ENCODE measurements around the gene SAMD9L. TPM values are rescaled to one million over a fixed set of nuclear protein-coding genes. Genes with fewer than 3 reads are reported as not detected.

SAMD9L gene
- total and polyA plus RNA-seq, 2 donors (not counting 1 experiment from before 2014, with no cell fraction given): 20.2 to 45.8 TPM

- Histone ChIP-seq H3K4me2 (replicated peaks; ENCODE audit: low read depth, low read length, poor library complexity, severe bottlenecking) (peak overlapping the region; percentile 75), H3K79me2 (ENCODE audit: control insufficient read depth, insufficient read depth, low read length) (peaks cover 37% of the 10 kb centered on the region), H3K9me3 (ENCODE audit: control extremely low read depth in 1 of 3, control insufficient read depth in 2 of 3, insufficient read depth in 1 of 3, low read length in 2 of 3) (no peaks in the 10 kb centered on the region), H3K27ac (ENCODE audit: low read length in 2 of 2) (peak overlapping the region; percentile 31 to 85), H3K36me3 (replicated peaks in 1 of 2; ENCODE audit: control extremely low read depth in 1 of 2, control insufficient read depth in 1 of 2, extremely low read depth in 1 of 2, insufficient read depth in 2 of 2, low read length in 1 of 2) (peaks cover 17 to 45% of the 10 kb centered on the region in 2 experiments), H3K4me1 (ENCODE audit: control insufficient read depth in 2 of 2, insufficient read depth in 2 of 2, low read length in 2 of 2) (peaks cover 32 to 39% of the 10 kb centered on the region in 2 donors), H3K27me3 (replicated peaks in 1 of 4; ENCODE audit: control extremely low read depth in 1 of 4, control insufficient read depth in 3 of 4, insufficient read depth in 4 of 4, low read length in 3 of 4) (no peaks in the 10 kb centered on the region), H3K9ac (ENCODE audit: low read length) (peak overlapping the region; percentile 75), H3K4me3 (ENCODE audit: control extremely low read depth in 1 of 5, extremely low read depth in 1 of 5, insufficient read depth in 1 of 5, low read depth in 2 of 5, low read length in 4 of 5) (peak overlapping the region in 4 of 5 experiments; percentile 18 to 93 (median 30)), H2AFZ (ENCODE audit: insufficient read depth, low read depth, low read length, poor library complexity, severe bottlenecking) (peak overlapping the region; percentile 24), H4K20me1 (ENCODE audit: control insufficient read depth, insufficient read depth, low read length, poor library complexity, severe bottlenecking) (peaks cover 3% of the 10 kb centered on the region)
- no peak for TF ChIP-seq CTCF (IDR thresholded peaks at IDR 0.05)
- no peak for TF ChIP-seq EZH2 (IDR thresholded peaks at IDR 0.05; ENCODE audit: borderline replicate concordance, insufficient read depth, low read depth, low read length, poor library complexity, severe bottlenecking)
- H3K4me3 Mint-ChIP-seq: peak overlapping the region; percentile 90
- no peaks in the 10 kb centered on the region for H3K9me3 Mint-ChIP-seq (ENCODE audit: insufficient read depth)
- DNase-seq: peak; percentile 51
- CTCF ChIA-PET: interaction anchor here (1.5 to 2.4 kb wide), 3 partner anchors 9 to 83 kb away, joined by 3 to 6 read pairs (median 5); partner anchors contain the start of gene SAMD9
- intact Hi-C loops (cut with micrococcal nuclease): loop anchor here (5.0 kb wide), 1 partner anchor 48 kb away; no protein-coding TSS in a partner anchor
- H3K27ac Mint-ChIP-seq: peak overlapping the region; percentile 59
- WGBS (ENCODE audit: insufficient coverage): no CpG with 5 or more reads among the region's 3 CpGs
- H3K27me3 Mint-ChIP-seq: no peaks in the 10 kb centered on the region
- ATAC-seq (ENCODE audit: low read depth): peak; percentile 48
- peaks cover 42% of the 10 kb centered on the region for H3K4me1 Mint-ChIP-seq
- POLR2A ChIA-PET: no interaction called here
These were observed 2.8 kb downstream of the SAMD9L start for GRCh38 chr7:93145354-93145753.

GRCh38 chr7:93142127-93142526 is 6.1 kb downstream of the SAMD9L start:
- Mint-ChIP-seq H3K27me3 (no peaks in the 10 kb centered on the region), H3K9me3 (ENCODE audit: insufficient read depth) (peaks cover 4% of the 10 kb centered on the region), H3K27ac (no peak overlapping the region), H3K4me3 (no peak overlapping the region), H3K4me1 (peaks cover 19% of the 10 kb centered on the region)
- Histone ChIP-seq H2AFZ (ENCODE audit: insufficient read depth, low read depth, low read length, poor library complexity, severe bottlenecking) (no peak overlapping the region), H3K4me2 (replicated peaks; ENCODE audit: low read depth, low read length, poor library complexity, severe bottlenecking) (no peak overlapping the region), H3K4me1 (ENCODE audit: control insufficient read depth in 2 of 2, insufficient read depth in 2 of 2, low read length in 2 of 2) (peaks cover 21 to 26% of the 10 kb centered on the region in 2 donors), H3K79me2 (ENCODE audit: control insufficient read depth, insufficient read depth, low read length) (peaks cover 22% of the 10 kb centered on the region), H3K27ac (ENCODE audit: low read length in 2 of 2) (no peak overlapping the region), H3K9ac (ENCODE audit: low read length) (no peak overlapping the region), H3K36me3 (replicated peaks in 1 of 2; ENCODE audit: control extremely low read depth in 1 of 2, control insufficient read depth in 1 of 2, extremely low read depth in 1 of 2, insufficient read depth in 2 of 2, low read length in 1 of 2) (peaks cover 33 to 78% of the 10 kb centered on the region in 2 experiments), H3K9me3 (ENCODE audit: control extremely low read depth in 1 of 3, control insufficient read depth in 2 of 3, insufficient read depth in 1 of 3, low read length in 2 of 3) (peaks cover 0 to 10% (median 5%) of the 10 kb centered on the region in 3 donors), H3K4me3 (ENCODE audit: control extremely low read depth in 1 of 5, extremely low read depth in 1 of 5, insufficient read depth in 1 of 5, low read depth in 2 of 5, low read length in 4 of 5) (no peak overlapping the region), H4K20me1 (ENCODE audit: control insufficient read depth, insufficient read depth, low read length, poor library complexity, severe bottlenecking) (peaks cover 3% of the 10 kb centered on the region), H3K27me3 (replicated peaks in 1 of 4; ENCODE audit: control extremely low read depth in 1 of 4, control insufficient read depth in 3 of 4, insufficient read depth in 4 of 4, low read length in 3 of 4) (no peaks in the 10 kb centered on the region)
- DNase-seq: no peak
- ChIA-PET CTCF (no interaction called here), POLR2A (no interaction called here)
- no peak for ATAC-seq (ENCODE audit: low read depth)
- intact Hi-C loops (cut with micrococcal nuclease): no loop called here
- WGBS (ENCODE audit: insufficient coverage): no CpG with 5 or more reads among the region's 1 CpG
- no peak for TF ChIP-seq EZH2 (IDR thresholded peaks at IDR 0.05; ENCODE audit: borderline replicate concordance, insufficient read depth, low read depth, low read length, poor library complexity, severe bottlenecking)
- no peak for TF ChIP-seq CTCF (IDR thresholded peaks at IDR 0.05)
